ENCODE results near the gene TAL1. TPM values are rescaled to one million over a fixed set of nuclear protein-coding genes. Genes with fewer than 3 reads are reported as not detected.

TAL1 gene
- total RNA-seq, 1 donor = not detected

- no peak for DNase-seq (ENCODE audit: low read depth)
- no peak overlapping the region for H3K4me3 ChIP-seq (ENCODE audit: low read depth, low read length)
- TF ChIP-seq CTCF (IDR thresholded peaks at IDR 0.05; ENCODE audit: insufficient read depth, low read depth, low read length) = no peak
Observed at GRCh38 chr1:47229031-47229885, 2.8 kb downstream of the TAL1 start.

- no peak overlapping the region for H3K4me3 ChIP-seq (ENCODE audit: low read depth, low read length)
- no peak for TF ChIP-seq CTCF (IDR thresholded peaks at IDR 0.05; ENCODE audit: insufficient read depth, low read depth, low read length)
- DNase-seq (ENCODE audit: low read depth) = no peak
Observed at GRCh38 chr1:47228644-47229030, 3.4 kb downstream of the TAL1 start.

GRCh38 chr1:47227341-47228232 is 4.4 kb downstream of the TAL1 start:
- no peak for DNase-seq (ENCODE audit: low read depth)
- H3K4me3 ChIP-seq (ENCODE audit: low read depth, low read length) = no peak overlapping the region
- no peak for TF ChIP-seq CTCF (IDR thresholded peaks at IDR 0.05; ENCODE audit: insufficient read depth, low read depth, low read length)

- no peak overlapping the region for H3K4me3 ChIP-seq (ENCODE audit: low read depth, low read length)
- TF ChIP-seq CTCF (IDR thresholded peaks at IDR 0.05; ENCODE audit: insufficient read depth, low read depth, low read length) = no peak
- no peak for DNase-seq (ENCODE audit: low read depth)
Observed at GRCh38 chr1:47226839-47227215, 5.2 kb downstream of the TAL1 start.

GRCh38 chr1:47226121-47226838 is 5.7 kb downstream of the TAL1 start:
- no peak for TF ChIP-seq CTCF (IDR thresholded peaks at IDR 0.05; ENCODE audit: insufficient read depth, low read depth, low read length)
- DNase-seq (ENCODE audit: low read depth) = no peak
- H3K4me3 ChIP-seq (ENCODE audit: low read depth, low read length) = no peak overlapping the region

GRCh38 chr1:47225430-47226100 is 6.5 kb downstream of the TAL1 start:
- TF ChIP-seq CTCF (IDR thresholded peaks at IDR 0.05; ENCODE audit: insufficient read depth, low read depth, low read length) = no peak

More at GRCh38 chr1:47225430-47226100, 6.5 kb downstream of the TAL1 start:
- no peak for DNase-seq (ENCODE audit: low read depth)
- no peak overlapping the region for H3K4me3 ChIP-seq (ENCODE audit: low read depth, low read length)
